Retinal pigment epithelial cell (primary cell): Measurements from ENCODE around the gene SKI.

Experiments
- DNase-seq: peaks from one replicate; pipeline ENCODE4 v3.0.0-alpha.2; 2010; ENCODE audit warnings: low read depth
- H3K4me3 ChIP-seq: 2 replicates; pipeline ENCODE4 v1.5.1; 2011; ENCODE audit warnings: mild to moderate bottlenecking, low read length, control low read depth, moderate library complexity
- CTCF ChIP-seq: conservative IDR thresholded peaks from 2 replicates; pipeline ENCODE4 v1.5.1; 2011; ENCODE audit warnings: low read depth, low read length, control low read depth, inconsistent platforms

SKI gene

DNA sequence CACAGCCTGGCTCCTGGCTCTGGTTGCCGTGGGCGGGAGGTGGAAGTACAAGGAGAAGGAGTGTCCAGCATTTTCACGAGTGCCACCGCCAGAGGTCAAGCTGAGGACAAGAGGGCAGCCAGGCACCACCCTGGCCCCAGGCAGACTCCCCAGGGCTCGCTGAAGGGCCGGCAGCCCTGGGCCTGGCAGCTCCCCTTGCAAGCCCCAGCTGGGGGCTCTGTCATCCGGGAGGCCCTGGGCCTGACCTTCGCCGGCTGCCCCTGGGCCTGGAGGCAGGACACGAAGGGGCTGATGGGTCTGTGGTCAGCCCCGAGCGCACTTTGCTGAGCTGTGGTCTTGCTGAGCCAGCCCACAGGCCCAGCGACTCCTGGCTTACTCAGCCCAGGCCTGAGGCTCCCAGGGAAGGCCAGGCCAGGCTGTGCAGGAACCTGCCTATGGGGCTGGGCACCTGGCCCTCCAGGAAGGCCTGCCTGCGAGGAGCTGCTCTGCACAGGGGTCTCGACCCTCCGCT is 88.4 kb downstream of the SKI start:
- no peak overlapping the region for H3K4me3 ChIP-seq
- DNase-seq = no peak
- no peak for TF ChIP-seq CTCF

- no peak for DNase-seq
- TF ChIP-seq CTCF = no peak
- no peak overlapping the region for H3K4me3 ChIP-seq
These were observed 89.3 kb downstream of the SKI start for GRCh38 chr1:2317230-2318065.

- no peak overlapping the region for H3K4me3 ChIP-seq
- no peak for DNase-seq
- TF ChIP-seq CTCF = no peak
These were observed 90.5 kb downstream of the SKI start for GRCh38 chr1:2318314-2319278.

DNA sequence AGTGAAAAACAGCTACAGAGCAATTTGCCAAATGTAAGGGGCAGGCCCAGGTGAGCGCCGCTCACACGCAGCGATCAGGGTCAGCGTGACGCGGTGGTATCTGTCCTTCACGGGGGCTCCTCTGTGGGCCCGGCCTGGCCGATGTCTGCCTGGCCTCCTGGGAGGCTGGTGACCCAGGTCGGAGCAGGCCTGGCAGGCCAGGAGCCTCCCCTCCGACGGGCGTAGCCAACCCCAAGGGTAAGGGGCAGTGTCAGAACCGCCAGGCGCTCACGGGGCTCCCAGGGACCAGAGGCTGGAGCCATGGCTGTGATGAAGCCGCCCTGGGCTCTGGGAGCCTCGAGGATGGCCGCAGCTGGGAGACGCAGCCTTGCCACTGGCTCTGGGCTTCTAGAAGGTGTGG is 91.2 kb downstream of the SKI start:
- H3K4me3 ChIP-seq = no peak overlapping the region
- no peak for DNase-seq
- no peak for TF ChIP-seq CTCF

GRCh38 chr1:2320006-2320405 is 91.9 kb downstream of the SKI start:
- no peak for TF ChIP-seq CTCF
- no peak for DNase-seq
- H3K4me3 ChIP-seq = no peak overlapping the region

GRCh38 chr1:2320760-2321667 is 92.9 kb downstream of the SKI start:
- no peak for TF ChIP-seq CTCF
- no peak overlapping the region for H3K4me3 ChIP-seq
- no peak for DNase-seq
